Ovary (tissue), 3 donors: Measurements from ENCODE around the gene ELANE.

Source experiments
- CTCF ChIP-seq, 3 donors: fragments of 450-650 bp in 2 of 3; fragments of 200-600 bp in 1 of 3; IDR thresholded peaks; one replicate each; pipeline versions ENCODE4 v1.5.1 to v1.8.0; 2016 to 2022; ENCODE audit warnings: antibody characterized with exemption in 3 of 3, mild to moderate bottlenecking in 1 of 3
- EP300 ChIP-seq: sonication (generic); formaldehyde crosslinking; IDR thresholded peaks from one replicate; pipeline ENCODE4 v1.6.1; 2017; ENCODE audit warnings: antibody characterized with exemption
- POLR2A ChIP-seq: fragments of 450-650 bp; IDR thresholded peaks from one replicate; pipeline ENCODE4 v1.6.1; 2017; ENCODE audit warnings: antibody characterized with exemption, mild to moderate bottlenecking, moderate library complexity
- donor health status: DM: no; HTN: no; CAD: no.

- TF ChIP-seq CTCF (IDR thresholded peaks at IDR 0.05) (no peak), POLR2A (no peak), EP300 (no peak)
Measured at GRCh38 chr19:803099-803561, 49.0 kb upstream of the ELANE start.
